ENCODE results near the gene SLC2A1. TPM values are rescaled to one million over a fixed set of nuclear protein-coding genes. Genes with fewer than 3 reads are reported as not detected.

Gene SLC2A1
- total and polyA plus RNA-seq, 9 of the 15 experiments (the other 6 are each of a cell fraction or from before 2014, with no cell fraction given): 12.6 to 153 (median 48.0) TPM

GRCh38 chr1:42952303-42953001 lies 6.2 kb downstream of the SLC2A1 start (continued):
- no peak for TF ChIP-seq CTCFL (IDR thresholded peaks at IDR 0.05; ENCODE audit: borderline replicate concordance, insufficient read depth, low read depth, low read length, poor library complexity, severe bottlenecking)
- peak; percentile 90 for TF ChIP-seq TEAD4 (IDR thresholded peaks at IDR 0.05; ENCODE audit: low read length)
- no peak for TF ChIP-seq TEAD4 (CRISPR knock-in tag; IDR thresholded peaks at IDR 0.05; ENCODE audit: borderline replicate concordance)
- TF ChIP-seq SRSF9 (IDR thresholded peaks at IDR 0.05; ENCODE audit: borderline replicate concordance, low read depth, low read length): no peak
- TF ChIP-seq HDAC1 (IDR thresholded peaks at IDR 0.05): peak in 1 of 2 experiments; percentile 66; a peak in 1 of 4 replicates
- TF ChIP-seq RBM15 (IDR thresholded peaks at IDR 0.05; ENCODE audit: insufficient read depth, low read length): no peak
- no peak for TF ChIP-seq SIRT6 (IDR thresholded peaks at IDR 0.05; ENCODE audit: low read depth, low read length)
- TF ChIP-seq ATF1 (CRISPR knock-in tag; IDR thresholded peaks at IDR 0.05): no peak
- TF ChIP-seq ATF1 (tag; IDR thresholded peaks at IDR 0.05): no peak
- no peak for TF ChIP-seq ELF2 (CRISPR knock-in tag; IDR thresholded peaks at IDR 0.05)
- TF ChIP-seq CHD7 (IDR thresholded peaks at IDR 0.05; ENCODE audit: low read depth, low read length): no peak
- TF ChIP-seq RFX7 (CRISPR knock-in tag; IDR thresholded peaks at IDR 0.05): no peak
- no peak for TF ChIP-seq NCOA4 (IDR thresholded peaks at IDR 0.05; ENCODE audit: partially characterized antibody)
- no peak for TF ChIP-seq ZC3H8 (IDR thresholded peaks at IDR 0.05)
- TF ChIP-seq SRSF1 (IDR thresholded peaks at IDR 0.05; ENCODE audit: low read depth, low read length): no peak
- no peak for TF ChIP-seq TFAM (CRISPR knock-in tag; conservative IDR thresholded peaks at IDR 0.05)
